ENCODE results near the gene MKS1. TPM values are rescaled to one million over a fixed set of nuclear protein-coding genes. Genes with fewer than 3 reads are reported as not detected.

The MKS1 gene
- total and polyA plus RNA-seq, 2 donors (not counting 3 experiments of a cell fraction or from before 2014, with no cell fraction given), result 12.2 to 13.2 TPM

DNA sequence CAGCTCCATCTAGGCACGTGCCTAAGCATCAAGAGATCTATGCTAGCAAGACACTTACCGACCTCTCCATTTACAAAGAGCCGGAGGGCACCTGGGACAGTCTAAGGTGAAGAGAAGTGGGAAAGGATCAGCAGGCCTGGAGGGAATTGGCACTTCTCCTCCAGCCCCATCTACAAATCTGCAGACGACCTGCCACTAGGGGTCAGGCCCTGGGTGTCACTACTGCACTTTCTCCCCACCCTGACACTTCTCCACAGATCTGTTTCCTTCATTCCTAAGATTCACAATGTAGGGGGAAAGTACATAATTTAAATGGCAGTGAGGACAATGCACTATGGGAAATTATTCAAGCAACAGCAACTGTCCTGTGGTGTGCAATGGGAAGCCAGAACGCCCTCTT lies 8.1 kb downstream of the MKS1 start:
- ChIA-PET POLR2A (no interaction called here), CTCF (no interaction called here)
- Histone ChIP-seq H3K4me1 (ENCODE audit: control insufficient read depth, extremely low read depth, insufficient read depth, low read length) (no peaks in the 10 kb centered on the region), H3K4me2 (ENCODE audit: insufficient read depth, low read length) (no peak overlapping the region), H3K27ac (ENCODE audit: insufficient read depth, low read depth, low read length) (no peak overlapping the region), H3K9ac (replicated peaks; ENCODE audit: extremely low read depth, insufficient read depth, low read length) (no peak overlapping the region), H3K27me3 (ENCODE audit: control insufficient read depth in 2 of 2, insufficient read depth in 2 of 2, low read length in 2 of 2) (no peaks in the 10 kb centered on the region), H3K36me3 (ENCODE audit: control insufficient read depth in 2 of 2, extremely low read depth in 1 of 2, insufficient read depth in 2 of 2, low read length in 2 of 2) (peaks cover 0 to 8% of the 10 kb centered on the region in 2 experiments), H4K20me1 (replicated peaks; ENCODE audit: control insufficient read depth, extremely low read depth, insufficient read depth, low read length) (no peaks in the 10 kb centered on the region), H3K4me3 (replicated peaks in 1 of 3; ENCODE audit: insufficient read depth in 1 of 3, low read depth in 1 of 3, low read length in 3 of 3) (no peak overlapping the region), H3K9me1 (replicated peaks; ENCODE audit: control insufficient read depth, extremely low read depth, insufficient read depth, low read length) (no peaks in the 10 kb centered on the region), H3K79me2 (ENCODE audit: control insufficient read depth, insufficient read depth, low read length) (no peaks in the 10 kb centered on the region), H3K9me3 (replicated peaks; ENCODE audit: control insufficient read depth, insufficient read depth, low read length) (no peaks in the 10 kb centered on the region), H2AFZ (ENCODE audit: low read depth, low read length) (no peak overlapping the region)
- intact Hi-C loops (cut with micrococcal nuclease) (no loop called here), dilution Hi-C loops (cut with MboI; ENCODE audit: extremely low pct_ligation_motif_present, low sequenced_read_pairs) (no loop called here)
- TF ChIP-seq, protein P1, sequence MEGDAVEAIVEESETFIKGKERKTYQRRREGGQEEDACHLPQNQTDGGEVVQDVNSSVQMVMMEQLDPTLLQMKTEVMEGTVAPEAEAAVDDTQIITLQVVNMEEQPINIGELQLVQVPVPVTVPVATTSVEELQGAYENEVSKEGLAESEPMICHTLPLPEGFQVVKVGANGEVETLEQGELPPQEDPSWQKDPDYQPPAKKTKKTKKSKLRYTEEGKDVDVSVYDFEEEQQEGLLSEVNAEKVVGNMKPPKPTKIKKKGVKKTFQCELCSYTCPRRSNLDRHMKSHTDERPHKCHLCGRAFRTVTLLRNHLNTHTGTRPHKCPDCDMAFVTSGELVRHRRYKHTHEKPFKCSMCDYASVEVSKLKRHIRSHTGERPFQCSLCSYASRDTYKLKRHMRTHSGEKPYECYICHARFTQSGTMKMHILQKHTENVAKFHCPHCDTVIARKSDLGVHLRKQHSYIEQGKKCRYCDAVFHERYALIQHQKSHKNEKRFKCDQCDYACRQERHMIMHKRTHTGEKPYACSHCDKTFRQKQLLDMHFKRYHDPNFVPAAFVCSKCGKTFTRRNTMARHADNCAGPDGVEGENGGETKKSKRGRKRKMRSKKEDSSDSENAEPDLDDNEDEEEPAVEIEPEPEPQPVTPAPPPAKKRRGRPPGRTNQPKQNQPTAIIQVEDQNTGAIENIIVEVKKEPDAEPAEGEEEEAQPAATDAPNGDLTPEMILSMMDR (IDR thresholded peaks at IDR 0.05; ENCODE audit: extremely low read depth in 1 of 2, insufficient read depth in 1 of 2, low read depth in 1 of 2, low read length in 2 of 2), result peak in 1 of 2 donors; percentile 1
- no peak for TF ChIP-seq EZH2 (IDR thresholded peaks at IDR 0.05; ENCODE audit: borderline replicate concordance, low read depth, low read length, severe bottlenecking)
- DNase-seq (ENCODE audit: low read depth, low spot score), result no peak
- BruUV-seq (replicated peaks), result no TSS peak
- no peak for FAIRE-seq

DNA sequence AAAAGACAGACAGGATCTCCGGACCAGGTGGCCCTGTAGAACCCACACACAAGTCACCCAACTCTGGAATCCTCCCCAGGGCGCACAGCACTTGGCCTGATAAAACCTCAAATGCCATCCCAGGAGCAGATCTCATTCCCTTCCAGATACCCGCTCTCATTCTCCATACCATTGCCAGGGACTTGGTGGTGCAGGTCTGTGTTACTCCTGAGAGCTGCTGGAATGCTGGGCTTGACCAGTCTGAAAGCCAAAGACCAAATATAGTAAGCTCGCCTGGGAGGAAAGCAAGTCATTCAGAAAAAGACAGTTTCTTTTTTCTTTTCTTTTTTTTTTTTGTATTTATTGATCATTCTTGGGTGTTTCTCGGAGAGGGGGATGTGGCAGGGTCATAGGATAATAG lies 10.7 kb downstream of the MKS1 start:
- no peak overlapping the region for H3K4me2 ChIP-seq (ENCODE audit: insufficient read depth, low read length)
- H3K9ac ChIP-seq (replicated peaks; ENCODE audit: extremely low read depth, insufficient read depth, low read length), result no peak overlapping the region
- peaks cover 0 to 8% of the 10 kb centered on the region in 2 experiments for H3K36me3 ChIP-seq (ENCODE audit: control insufficient read depth in 2 of 2, extremely low read depth in 1 of 2, insufficient read depth in 2 of 2, low read length in 2 of 2)
- no peaks in the 10 kb centered on the region for H3K4me1 ChIP-seq (ENCODE audit: control insufficient read depth, extremely low read depth, insufficient read depth, low read length)
- dilution Hi-C loops (cut with MboI; ENCODE audit: extremely low pct_ligation_motif_present, low sequenced_read_pairs) (no loop called here), intact Hi-C loops (cut with micrococcal nuclease) (no loop called here)
- FAIRE-seq (no peak), DNase-seq (ENCODE audit: low read depth, low spot score) (no peak)
- H4K20me1 ChIP-seq (replicated peaks; ENCODE audit: control insufficient read depth, extremely low read depth, insufficient read depth, low read length), result no peaks in the 10 kb centered on the region
- H3K79me2 ChIP-seq (ENCODE audit: control insufficient read depth, insufficient read depth, low read length), result no peaks in the 10 kb centered on the region
- POLR2A ChIA-PET, result no interaction called here
- no peak overlapping the region for H3K27ac ChIP-seq (ENCODE audit: insufficient read depth, low read depth, low read length)
- TF ChIP-seq, protein P1 (IDR thresholded peaks at IDR 0.05; ENCODE audit: extremely low read depth in 1 of 2, insufficient read depth in 1 of 2, low read depth in 1 of 2, low read length in 2 of 2), result no peak
- no peak for TF ChIP-seq JUN (IDR thresholded peaks at IDR 0.05; ENCODE audit: borderline replicate concordance, insufficient read depth, insufficient read length, low read depth)
- no peak for TF ChIP-seq EZH2 (IDR thresholded peaks at IDR 0.05; ENCODE audit: borderline replicate concordance, low read depth, low read length, severe bottlenecking)
- TF ChIP-seq MYC (IDR thresholded peaks at IDR 0.05; ENCODE audit: low read depth, low read length), result no peak
- TF ChIP-seq FOS (IDR thresholded peaks at IDR 0.05; ENCODE audit: borderline replicate concordance, insufficient read depth, low read length), result no peak
- TF ChIP-seq GATA2 (IDR thresholded peaks at IDR 0.05; ENCODE audit: insufficient read depth, insufficient read length, low read depth, low read length), result no peak
- TF ChIP-seq, protein P2, sequence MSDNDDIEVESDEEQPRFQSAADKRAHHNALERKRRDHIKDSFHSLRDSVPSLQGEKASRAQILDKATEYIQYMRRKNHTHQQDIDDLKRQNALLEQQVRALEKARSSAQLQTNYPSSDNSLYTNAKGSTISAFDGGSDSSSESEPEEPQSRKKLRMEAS (IDR thresholded peaks at IDR 0.05; ENCODE audit: insufficient read depth, insufficient read length), result no peak
- TF ChIP-seq POLR2AphosphoS5 (IDR thresholded peaks at IDR 0.05; ENCODE audit: insufficient read depth, low read depth, low read length), result no peak
- no peak for TF ChIP-seq POLR2A (IDR thresholded peaks at IDR 0.05; ENCODE audit: low read depth, low read length)
- H3K27me3 ChIP-seq (ENCODE audit: control insufficient read depth in 2 of 2, insufficient read depth in 2 of 2, low read length in 2 of 2), result no peaks in the 10 kb centered on the region
- no peaks in the 10 kb centered on the region for H3K9me3 ChIP-seq (replicated peaks; ENCODE audit: control insufficient read depth, insufficient read depth, low read length)
- no TSS peak for BruUV-seq (replicated peaks)
- no peaks in the 10 kb centered on the region for H3K9me1 ChIP-seq (replicated peaks; ENCODE audit: control insufficient read depth, extremely low read depth, insufficient read depth, low read length)
- no peak overlapping the region for H3K4me3 ChIP-seq (replicated peaks in 1 of 3; ENCODE audit: insufficient read depth in 1 of 3, low read depth in 1 of 3, low read length in 3 of 3)
- H2AFZ ChIP-seq (ENCODE audit: low read depth, low read length), result no peak overlapping the region
- CTCF ChIA-PET, result no interaction called here
